ENCODE measurements around the gene GFRA3.

- no peak for TF ChIP-seq ZBTB7A (IDR thresholded peaks at IDR 0.05; ENCODE audit: low read depth)
- no peak for TF ChIP-seq CREB1 (IDR thresholded peaks at IDR 0.05; ENCODE audit: low read depth)
- peak; percentile 53; the same call in 1 of the 2 replicates for TF ChIP-seq NFIC (IDR thresholded peaks at IDR 0.05)
- no peak for TF ChIP-seq RAD21 (IDR thresholded peaks at IDR 0.05; ENCODE audit: low read depth)
- TF ChIP-seq YY1 (IDR thresholded peaks at IDR 0.05; ENCODE audit: low read depth): no peak
- TF ChIP-seq, protein P1, sequence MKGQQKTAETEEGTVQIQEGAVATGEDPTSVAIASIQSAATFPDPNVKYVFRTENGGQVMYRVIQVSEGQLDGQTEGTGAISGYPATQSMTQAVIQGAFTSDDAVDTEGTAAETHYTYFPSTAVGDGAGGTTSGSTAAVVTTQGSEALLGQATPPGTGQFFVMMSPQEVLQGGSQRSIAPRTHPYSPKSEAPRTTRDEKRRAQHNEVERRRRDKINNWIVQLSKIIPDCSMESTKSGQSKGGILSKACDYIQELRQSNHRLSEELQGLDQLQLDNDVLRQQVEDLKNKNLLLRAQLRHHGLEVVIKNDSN (IDR thresholded peaks at IDR 0.05): no peak
- TF ChIP-seq, protein P2, sequence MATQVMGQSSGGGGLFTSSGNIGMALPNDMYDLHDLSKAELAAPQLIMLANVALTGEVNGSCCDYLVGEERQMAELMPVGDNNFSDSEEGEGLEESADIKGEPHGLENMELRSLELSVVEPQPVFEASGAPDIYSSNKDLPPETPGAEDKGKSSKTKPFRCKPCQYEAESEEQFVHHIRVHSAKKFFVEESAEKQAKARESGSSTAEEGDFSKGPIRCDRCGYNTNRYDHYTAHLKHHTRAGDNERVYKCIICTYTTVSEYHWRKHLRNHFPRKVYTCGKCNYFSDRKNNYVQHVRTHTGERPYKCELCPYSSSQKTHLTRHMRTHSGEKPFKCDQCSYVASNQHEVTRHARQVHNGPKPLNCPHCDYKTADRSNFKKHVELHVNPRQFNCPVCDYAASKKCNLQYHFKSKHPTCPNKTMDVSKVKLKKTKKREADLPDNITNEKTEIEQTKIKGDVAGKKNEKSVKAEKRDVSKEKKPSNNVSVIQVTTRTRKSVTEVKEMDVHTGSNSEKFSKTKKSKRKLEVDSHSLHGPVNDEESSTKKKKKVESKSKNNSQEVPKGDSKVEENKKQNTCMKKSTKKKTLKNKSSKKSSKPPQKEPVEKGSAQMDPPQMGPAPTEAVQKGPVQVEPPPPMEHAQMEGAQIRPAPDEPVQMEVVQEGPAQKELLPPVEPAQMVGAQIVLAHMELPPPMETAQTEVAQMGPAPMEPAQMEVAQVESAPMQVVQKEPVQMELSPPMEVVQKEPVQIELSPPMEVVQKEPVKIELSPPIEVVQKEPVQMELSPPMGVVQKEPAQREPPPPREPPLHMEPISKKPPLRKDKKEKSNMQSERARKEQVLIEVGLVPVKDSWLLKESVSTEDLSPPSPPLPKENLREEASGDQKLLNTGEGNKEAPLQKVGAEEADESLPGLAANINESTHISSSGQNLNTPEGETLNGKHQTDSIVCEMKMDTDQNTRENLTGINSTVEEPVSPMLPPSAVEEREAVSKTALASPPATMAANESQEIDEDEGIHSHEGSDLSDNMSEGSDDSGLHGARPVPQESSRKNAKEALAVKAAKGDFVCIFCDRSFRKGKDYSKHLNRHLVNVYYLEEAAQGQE (IDR thresholded peaks at IDR 0.05; ENCODE audit: low read depth): no peak
- no peak for TF ChIP-seq MAX (IDR thresholded peaks at IDR 0.05)
- no peak for TF ChIP-seq EP300 (IDR thresholded peaks at IDR 0.05; ENCODE audit: borderline replicate concordance)
- no peak for TF ChIP-seq TAF1 (IDR thresholded peaks at IDR 0.05; ENCODE audit: low read depth)
- no peak for TF ChIP-seq TEAD4 (IDR thresholded peaks at IDR 0.05)
- no peak for TF ChIP-seq EGR1 (IDR thresholded peaks at IDR 0.05)
These were observed 960 bp upstream of the GFRA3 start for GRCh38 chr5:138275379-138275782.

Data from Ishikawa (cell line).